Measurements from ENCODE around the gene EIPR1.
"Not testable (repeated sequence)": the region's sequence is repeated elsewhere in the genome, so short reads cannot be mapped to it uniquely, and the experiment has no call there.

EIPR1 gene

DNA sequence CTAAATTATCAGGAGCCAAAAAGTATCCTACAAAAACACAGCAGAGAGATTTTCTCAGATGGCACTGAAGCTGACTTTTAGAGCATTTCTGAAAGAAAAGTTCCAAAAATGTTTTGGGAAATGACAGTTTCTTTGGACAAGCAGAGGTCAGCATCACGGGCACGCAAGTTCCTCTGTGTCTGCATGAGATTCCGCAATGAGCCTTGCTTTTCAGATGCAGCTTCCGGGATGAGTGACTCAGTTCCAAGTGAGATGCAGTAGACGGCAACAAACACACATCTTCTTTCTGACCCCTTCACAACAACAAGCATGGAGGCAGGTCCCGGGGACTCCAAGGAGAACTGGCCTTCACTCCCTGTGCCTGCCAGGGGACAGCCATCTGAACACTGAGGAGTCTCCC lies 76.6 kb downstream of the EIPR1 start:
- no peak for DNase-seq

DNA sequence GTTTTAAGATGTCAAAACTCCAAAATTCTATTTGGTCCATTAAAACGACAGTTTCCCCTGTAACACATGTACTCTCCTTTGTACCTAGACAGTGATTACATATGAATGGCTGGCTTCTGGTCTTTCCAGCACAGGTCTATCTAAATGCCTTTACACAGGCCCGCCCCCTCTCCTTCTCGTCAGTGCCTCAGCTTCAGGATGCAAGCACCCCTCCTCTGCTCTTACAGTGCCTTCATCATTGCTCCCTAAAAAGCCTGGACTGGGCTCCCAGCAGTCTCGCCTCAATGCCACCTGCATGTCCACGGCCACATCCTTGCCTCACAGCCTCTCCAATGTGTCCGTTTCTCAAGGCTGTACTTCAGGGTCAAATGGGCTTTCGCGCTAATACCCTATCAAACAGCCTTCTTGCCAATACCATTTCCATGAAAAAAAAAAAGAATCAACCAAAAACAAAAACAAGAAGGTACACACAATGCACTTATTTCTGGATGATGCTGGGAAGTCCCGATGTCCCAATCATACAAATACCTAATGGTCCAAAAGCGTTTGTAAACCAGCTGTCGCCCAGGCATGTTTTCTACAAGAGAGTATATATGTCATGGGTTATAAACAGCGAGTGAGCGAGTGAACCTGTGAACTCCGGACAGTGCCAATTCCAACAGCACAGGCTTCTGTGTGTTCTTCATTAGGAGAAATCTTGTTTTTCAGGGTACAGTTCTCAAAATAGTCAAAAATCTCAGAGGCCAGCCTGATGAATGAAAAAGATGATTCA lies 77.2 kb downstream of the EIPR1 start:
- DNase-seq, result no peak

DNA sequence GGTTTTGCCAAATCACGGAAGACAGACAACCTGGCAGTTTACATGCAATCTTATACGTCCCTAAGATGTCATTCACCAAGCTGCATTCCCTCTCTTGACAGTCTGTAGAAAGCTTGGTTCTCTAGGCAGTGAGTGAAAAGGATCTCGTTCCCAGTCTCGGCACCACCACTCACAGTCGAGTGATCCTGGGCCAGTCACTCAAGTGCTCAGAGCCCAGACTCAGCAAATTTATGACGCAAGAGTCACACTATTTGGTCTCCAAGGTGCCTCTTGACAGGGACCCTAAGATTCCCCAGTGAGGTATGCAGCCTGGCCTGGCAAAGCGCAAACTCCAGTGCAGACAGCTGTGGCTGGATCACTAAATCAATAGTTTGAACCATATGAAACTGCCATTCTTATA lies 77.9 kb downstream of the EIPR1 start:
- no peak for DNase-seq

DNA sequence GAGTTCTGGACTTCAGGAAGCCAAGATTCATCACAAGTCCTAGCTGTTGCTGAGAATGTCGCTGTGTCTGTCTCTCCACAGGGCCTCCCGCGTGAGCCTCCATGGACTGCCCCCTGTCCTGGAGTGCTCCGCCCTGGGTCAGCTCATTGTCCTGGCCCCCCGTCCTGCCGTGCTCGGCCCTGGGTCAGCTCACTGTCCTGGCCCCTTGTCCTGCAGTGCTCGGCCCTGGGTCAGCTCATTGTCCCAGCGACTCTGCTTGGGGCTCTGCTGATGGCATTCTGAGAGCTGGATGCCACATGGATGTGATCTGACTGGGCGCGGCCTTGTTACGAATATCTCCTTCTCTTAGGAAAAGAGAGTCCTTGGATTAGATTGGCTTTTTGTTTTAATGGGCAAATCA lies 78.5 kb downstream of the EIPR1 start:
- DNase-seq, result no peak

DNA sequence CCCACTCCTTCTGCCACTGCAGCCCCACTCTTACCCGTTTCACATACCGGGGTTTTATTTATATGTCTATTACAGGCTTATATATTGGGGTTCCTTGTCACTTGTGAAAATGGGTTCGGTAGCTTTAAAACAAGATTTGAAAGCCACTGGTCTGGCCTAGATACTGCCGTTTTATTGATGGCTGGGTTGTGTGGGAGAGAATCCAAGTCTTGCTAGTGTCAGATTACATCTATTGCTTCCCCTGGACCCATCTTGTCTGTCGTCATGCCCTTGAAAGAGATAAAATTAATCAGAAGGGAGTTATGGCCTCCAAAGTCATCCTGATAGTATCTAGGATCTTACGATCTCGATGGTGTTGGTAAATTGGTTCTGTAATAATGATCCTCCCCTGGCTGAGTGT lies 79.4 kb downstream of the EIPR1 start:
- no peak for DNase-seq

DNA sequence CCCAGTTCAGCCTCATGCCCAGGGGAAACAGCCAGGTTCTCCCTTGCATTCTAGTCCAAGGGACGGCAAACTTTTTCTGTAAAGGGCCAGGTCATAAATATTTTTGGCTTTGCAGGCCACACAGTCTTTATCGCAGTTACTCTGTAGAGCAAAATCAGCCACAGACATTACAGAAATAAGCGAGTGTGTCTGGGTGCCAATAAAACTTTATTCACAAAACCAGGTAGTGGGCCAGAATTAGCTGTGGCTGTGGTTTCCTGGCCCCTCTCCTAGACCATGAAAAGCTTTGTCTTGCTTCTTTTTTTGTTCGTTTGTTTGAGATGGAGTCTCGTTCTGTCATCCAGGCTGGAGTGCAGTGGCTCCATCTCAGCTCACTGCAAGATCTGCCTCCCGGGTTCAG lies 80.1 kb downstream of the EIPR1 start:
- no peak for DNase-seq

DNA sequence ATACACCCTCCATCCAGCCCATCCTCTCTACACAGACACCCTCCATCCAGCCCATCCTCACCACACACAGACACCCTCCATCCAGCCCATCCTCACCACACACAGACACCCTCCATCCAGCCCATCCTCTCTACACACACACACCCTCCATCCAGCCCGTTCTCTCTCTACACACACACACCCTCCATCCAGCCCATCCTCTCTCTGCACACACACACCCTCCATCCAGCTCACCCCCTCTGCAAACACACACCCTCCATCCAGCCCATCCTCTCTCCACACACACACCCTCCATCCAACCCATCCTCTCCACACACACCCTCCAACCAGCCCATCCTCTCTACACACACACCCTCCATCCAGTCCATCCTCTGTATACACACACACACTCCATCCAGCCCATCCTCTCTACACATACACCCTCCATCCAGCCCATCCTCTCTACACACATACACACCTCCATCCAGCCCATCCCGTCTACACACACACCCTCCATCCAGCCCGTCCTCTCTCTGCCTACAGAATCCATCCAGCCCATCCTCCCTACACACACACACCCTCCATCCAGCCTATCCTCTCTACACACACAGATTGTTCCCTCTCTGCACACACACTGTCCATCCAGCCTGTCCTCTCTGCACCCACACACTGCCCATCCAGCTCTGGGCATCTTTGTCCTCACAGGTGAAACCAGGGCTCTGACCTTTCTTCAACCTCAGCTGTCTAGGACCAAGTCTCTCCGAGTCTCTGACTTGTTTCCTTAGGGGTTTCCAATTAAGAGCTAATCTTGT lies 81.2 kb downstream of the EIPR1 start:
- no peak for DNase-seq

DNA sequence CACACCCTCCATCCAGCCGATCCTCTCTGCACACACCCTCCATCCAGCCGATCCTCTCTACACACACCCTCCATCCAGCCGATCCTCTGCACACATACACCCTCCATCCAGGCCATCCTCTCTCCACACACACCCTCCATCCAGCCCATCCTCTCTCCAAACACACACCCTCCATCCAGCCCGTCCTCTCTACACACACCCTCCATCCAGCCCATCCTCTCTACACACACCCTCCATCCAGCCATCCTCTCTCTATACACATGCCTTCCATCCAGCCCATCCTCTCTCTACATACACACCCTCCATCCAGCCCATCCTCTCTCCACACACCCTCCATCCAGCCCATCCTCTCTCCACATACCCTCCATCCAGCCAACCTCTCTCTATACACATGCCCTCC lies 83.1 kb downstream of the EIPR1 start:
- no peak for DNase-seq

DNA sequence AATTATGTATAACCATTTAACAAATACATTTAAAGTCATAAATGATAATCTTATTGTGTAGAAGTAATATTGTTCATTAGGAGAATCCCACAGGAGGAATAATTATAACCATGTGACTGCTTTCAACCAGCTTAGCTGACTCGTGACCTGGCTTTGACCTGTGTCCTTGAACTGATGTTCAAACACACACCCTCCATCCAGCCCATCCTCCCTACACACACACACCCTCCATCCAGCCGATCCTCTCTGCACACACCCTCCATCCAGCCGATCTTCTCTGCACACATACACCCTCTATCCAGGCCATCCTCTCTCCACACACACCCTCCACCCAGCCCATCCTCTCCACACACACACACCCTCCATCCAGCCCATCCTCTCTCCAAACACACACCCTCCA lies 83.5 kb downstream of the EIPR1 start:
- DNase-seq, result no peak

DNA sequence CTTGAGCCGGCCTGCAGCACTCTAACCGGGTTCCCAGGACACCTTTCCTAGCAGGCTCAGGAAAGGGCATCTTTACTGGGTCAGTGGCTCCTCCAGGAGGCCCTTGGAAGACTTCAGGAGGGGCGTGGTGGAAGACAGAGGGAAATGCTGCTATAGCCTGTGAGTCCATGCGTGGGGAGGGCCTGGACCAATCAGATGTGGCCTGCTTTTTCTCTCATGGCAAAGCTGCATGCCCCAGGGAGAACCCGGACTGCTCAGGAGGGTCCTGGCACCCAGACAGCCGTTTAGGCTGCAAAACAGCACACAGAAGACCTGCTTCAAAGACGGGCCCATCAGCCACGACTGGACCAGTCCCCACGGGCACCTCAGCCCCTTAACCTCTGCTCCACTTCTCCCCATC lies 84.4 kb downstream of the EIPR1 start:
- no peak for DNase-seq

DNA sequence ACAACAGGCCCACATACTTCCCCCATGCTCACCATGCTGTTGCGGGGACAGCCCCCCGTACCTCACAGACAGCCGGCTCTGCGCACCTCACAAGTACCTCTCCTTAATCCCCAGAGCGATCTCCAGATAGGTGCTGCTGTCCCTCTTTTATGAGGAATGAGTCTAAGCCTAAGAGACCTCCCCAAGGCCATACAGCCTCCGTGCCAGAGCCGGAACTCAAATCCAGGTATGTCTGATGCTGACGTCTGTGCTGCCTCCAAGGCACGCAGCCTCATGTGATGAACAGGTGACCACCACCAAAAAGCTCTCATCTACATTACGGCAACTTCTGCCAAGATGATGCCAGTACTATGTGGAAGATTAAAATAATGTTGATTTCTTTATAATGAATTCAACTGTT lies 85.2 kb downstream of the EIPR1 start:
- no peak for DNase-seq

DNA sequence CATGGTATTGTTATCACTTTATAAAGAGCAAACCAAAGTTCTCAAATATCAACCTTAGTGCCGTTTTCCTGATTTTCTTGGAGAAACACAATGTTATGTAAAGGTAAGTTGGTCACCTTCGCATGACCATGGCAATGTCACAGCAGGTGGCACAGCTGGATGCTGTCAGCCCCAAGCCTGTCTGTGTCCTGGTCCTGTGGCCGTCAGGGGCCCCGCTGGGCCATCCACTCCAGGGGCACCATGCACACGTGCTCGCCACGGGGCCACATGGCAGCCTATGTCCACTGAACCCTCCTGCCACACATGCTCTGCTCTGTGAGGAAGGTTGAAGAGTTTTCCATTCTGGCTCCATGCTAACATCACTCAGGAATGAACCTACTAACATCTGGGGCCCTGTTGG lies 85.9 kb downstream of the EIPR1 start:
- no peak for DNase-seq

DNA sequence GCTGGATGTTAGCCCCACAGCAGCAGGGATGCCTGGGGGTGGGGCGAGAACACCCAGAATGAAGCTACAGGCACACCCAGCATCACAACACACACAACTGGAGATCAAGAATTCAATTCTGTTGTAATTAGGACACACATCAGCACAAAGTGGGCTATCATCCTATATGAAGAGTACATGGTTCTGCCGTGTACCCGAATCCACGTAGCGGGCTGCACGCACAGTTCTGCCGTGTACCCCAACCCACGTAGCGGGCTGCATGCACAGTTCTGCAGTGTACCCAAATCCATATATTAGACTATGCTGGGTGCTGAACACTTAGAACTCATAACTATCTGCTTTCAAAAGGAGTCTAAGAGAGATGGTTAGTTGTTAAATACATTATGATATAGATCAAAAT lies 86.5 kb downstream of the EIPR1 start:
- DNase-seq, result no peak

DNA sequence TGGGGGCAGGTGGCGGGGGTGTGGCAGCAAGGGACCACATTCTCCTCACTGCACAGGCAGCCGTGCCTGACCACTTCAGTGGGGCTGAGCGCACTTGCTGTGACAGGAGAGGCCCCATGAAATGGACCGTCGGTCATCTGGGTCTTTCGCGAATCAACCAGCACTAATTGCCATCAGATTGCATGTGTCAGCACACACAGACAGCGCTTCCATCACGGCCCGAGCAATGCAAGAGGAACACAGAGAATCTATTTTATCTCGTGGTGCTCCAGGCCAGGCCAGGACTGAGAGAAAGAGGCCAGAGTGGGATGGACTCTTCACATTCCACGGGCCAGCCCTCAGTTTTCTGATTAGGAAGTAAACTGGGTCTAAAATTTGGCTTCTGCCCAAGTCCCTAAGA lies 87.0 kb downstream of the EIPR1 start:
- no peak for DNase-seq

DNA sequence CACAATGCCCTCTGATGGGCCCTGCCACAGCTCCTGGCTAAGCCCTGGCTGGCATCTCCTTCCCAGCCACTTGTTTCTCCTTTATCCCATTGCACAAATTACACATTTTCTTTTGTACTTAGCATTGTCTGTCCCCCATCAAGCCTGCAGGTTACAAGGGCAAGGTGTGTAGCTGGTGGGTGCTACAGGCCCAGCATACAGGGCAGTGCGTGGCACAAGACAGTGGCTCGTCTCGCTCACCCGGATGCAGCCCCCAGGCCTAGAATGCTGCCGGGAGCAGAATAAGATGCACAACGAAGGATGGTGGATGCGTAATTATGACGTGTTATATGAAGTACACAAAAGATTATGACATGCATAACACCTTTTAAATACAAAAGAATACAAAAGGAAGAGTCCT lies 87.6 kb downstream of the EIPR1 start:
- DNase-seq, result no peak

DNA sequence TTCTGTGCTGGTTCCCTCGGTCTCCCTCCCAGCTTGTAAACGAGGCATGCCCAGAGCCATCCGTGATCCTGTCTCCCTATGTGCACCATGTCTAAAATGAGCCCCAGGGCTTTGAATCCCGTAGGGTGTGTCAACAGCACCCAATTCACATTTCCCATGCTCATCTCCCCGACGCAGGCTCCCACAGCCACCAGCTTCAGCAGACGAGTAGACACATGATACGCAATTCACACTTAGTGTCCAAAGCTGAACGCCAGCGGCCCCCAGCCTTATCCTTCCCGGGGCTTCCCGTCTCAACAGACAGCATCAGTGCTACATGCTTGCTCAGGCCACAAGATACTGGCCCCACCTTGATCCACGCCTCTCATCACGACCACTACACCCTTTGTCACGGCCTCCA lies 88.1 kb downstream of the EIPR1 start:
- no peak for DNase-seq

DNA sequence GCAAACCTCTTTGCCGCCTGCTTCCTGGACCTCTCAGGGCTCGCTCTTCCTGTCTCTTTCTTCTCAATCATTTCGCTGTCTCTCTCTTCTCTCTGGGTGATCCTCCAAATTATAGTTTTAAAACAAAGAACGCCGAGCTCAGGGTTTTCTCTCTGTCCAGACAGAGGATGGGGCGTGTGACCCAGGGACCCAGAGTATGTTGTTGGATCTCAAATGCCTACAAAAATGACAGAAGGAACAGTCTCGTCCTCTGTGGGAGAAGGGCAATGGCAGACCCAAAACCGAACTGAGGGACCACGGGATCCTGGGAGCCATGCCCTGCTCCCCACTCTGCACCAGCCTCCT lies 88.5 kb downstream of the EIPR1 start:
- DNase-seq, result no peak

DNA sequence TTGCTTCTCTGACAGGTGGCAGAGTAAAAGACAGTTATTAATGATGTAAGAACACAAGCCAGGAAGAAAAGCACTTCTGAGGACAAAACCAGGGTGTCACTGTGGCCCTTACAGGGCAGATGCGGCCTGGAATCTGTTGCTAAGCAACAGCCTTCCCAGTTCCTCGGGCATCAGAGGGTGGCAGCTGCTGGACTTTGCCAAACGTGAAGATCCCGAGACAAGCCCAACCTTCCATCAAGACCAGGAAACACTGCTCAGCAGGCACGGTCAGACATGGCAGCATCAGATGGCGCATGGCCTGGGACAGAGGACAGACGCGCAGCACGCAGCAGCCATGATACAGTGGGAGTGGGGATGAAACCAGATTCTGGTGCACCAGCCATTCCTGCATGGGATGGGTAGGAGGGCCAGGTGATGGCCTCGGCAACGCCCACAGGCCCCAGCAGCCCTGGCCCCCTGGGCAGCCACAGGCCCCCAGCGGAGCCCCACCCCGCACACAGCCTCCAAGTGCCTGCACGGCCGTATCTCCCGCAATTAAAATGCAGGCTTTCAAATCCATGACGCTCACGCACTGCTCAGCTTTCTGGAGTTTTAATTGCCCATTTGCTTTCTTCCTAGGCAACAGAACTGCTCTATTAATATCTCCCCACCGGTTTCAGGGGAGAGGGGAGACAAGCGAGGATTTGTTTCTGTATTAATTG lies 89.0 kb downstream of the EIPR1 start:
- no peak for DNase-seq

DNA sequence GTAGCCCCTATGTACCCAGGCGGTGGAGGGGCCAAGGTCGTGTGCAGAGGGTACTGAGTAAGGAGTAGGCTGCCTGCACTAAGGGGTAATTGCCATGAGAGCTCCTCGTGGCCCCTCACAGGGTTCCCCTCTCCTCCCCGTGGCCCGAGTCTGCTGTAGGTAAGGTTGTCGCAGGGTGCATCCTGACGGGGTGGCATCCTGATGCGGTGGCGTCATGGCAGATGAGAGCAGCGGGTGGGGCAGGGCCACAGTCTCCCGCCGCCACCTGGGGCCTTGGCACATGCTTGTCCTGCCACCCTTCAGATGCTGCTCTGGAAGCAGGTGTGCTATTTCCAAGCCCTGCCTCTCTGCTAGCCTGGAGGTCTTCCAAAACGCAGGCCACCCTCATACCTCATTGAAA lies 89.7 kb downstream of the EIPR1 start:
- DNase-seq, result no peak

DNA sequence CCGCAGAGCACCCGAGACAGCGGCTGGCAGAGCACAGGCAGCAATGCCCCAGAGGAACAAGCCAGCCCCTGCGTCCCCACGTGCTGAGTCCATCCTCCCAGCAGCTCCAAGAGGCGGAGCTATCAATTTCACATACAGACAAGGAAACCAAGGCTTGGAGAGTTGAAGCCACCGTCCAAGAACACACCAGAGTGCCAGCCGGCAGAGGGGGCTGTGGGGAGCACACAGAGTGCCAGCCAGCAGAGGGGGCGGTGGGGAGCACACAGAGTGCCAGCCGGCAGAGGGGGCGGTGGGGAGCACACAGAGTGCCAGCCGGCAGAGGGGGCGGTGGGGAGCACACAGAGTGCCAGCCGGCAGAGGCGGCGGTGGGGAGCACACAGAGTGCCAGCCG lies 91.0 kb downstream of the EIPR1 start:
- DNase-seq, result not testable (repeated sequence)

DNA sequence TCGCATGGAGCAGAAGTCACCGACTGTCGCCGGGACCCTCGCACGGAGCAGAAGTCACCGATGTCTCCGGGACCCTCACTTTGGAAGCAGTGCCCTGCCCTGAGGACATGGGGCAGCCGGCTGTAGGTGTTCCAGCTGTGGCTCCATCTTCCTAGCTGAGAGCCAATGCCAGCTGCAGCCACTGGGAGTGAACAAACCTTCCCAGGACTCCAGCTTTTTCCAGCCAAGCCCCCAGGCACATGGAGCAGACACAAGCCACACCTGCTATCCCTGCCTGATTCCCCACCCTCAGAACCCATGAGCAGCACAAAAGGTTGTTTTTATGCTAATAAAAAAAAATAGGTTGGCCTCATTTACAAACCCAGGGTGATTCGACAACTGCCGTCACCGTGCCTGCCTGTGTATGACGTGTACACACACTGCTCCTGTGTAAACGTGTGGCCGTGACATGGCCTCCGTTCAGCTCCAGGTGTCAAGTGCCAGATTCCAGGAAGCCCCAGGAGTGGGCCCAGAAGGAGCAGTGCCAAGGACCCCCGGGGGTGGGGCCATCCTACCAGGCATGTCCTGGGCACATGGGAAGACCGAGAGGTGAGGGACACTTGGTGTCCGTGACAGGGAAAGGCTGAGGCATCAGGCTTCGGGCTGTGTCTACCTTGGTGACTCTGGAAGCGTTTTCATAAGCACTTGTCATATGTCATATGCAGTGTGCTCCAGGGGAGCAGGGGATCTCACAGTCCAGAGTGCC lies 91.5 kb downstream of the EIPR1 start:
- DNase-seq, result no peak

DNA sequence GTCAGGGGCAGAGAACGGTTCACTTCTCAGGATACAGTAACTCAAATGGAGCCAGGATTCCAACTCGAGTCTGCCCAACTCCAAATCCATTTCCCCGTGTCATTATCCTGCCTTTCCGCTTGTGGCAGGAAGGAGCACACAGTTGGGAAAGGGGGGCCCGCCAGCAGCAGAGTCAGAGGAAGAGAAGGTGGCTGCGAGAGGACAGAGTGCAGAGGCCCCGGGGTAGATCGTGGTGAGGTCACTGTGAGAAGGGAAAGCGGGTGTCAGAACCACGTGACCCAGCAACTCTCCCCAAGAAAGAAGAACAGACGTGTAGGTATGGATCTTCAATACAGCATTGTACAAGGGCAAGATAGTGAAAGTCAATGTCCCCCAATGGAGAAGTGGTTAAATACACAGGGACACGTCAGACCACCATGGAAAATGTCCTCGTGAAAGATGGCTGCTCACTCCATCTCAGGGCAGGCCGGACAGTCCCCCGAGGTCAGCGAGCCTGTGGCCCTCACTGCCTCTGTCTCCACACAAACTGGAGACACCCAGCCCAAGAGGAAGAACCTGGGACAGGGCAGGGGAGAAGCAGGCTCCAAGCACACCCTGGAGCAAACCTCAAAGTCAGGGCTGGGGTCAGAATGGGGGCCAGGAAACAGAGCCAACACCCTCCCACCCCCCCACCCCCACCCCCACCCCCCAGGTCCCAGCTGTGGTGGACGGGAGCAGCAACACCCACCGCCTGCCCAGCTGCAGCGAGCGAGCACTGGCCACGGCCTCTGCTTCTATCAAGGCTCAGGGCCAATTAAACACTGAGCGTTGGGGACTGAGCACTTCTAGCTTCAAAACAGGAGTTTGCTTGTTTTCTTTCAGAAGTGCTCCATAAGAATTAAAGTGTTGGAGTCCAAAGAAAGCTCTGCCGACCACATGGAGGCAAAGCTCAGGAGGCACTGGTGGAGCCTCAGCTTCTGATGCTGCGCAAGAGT lies 92.7 kb downstream of the EIPR1 start:
- no peak for DNase-seq
